VCaP (cell line): Measurements from ENCODE around the gene ARHGEF37.
"Not testable (repeated sequence)": the region's sequence is repeated elsewhere in the genome, so short reads cannot be mapped to it uniquely, and the experiment has no call there.

Source experiments
- H3K27ac ChIP-seq: fragments of 450-650 bp; 2 replicates; pipeline ENCODE4 v1.5.1; 2017
- CTCF ChIP-seq: fragments of 450-650 bp; conservative IDR thresholded peaks from 2 replicates; pipeline ENCODE4 v1.5.1; 2017; ENCODE audit warnings: mild to moderate bottlenecking, moderate library complexity

ARHGEF37 gene

DNA sequence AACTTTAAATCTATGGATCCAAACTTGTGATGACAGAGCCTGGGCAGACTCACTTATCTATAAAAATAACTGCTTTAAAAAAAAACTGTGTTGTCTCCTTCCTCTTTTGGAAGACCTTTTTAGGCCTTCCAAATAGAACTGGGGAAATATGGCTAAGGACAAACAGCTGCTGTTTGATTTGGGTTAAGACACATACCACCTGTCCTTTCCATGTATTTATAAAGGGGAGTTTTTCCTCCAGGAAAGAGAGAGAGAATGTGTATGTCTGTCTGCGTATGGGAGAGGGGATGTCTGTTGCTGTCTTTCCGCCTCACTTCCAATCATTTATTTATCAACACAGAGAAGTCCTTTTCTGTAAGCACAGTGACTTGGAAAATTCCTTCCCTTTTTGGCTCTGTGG, 2.8 kb downstream of the ARHGEF37 start:
- no peak for TF ChIP-seq CTCF
- H3K27ac ChIP-seq: peak overlapping the region; percentile 98

DNA sequence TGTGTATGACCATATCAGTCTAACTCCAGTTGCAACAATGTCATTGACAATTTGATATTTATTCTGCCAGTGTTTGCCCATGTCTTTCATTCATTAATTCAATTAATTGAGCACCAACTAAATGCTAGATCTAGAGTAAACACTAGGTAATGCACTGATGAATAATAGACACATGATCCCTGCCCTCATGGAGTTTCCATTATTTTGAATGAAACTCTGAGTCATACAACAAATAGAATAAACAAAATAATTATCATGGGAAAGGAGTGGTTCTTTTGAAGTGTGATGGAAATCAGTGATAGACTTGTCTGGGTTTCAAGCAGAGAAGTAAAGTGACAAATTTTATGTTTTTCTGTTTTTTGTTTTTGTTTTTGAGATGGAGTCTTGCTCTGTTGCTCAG, 4.6 kb downstream of the ARHGEF37 start:
- H3K27ac ChIP-seq: peak overlapping the region; percentile 56
- TF ChIP-seq CTCF: no peak

- TF ChIP-seq CTCF: no peak
- H3K27ac ChIP-seq: peak overlapping the region; percentile 56
Observed at GRCh38 chr5:149586708-149587318, 5.5 kb downstream of the ARHGEF37 start.

GRCh38 chr5:149588936-149589335, 7.6 kb downstream of the ARHGEF37 start:
- no peak overlapping the region; the same call in 1 of the 2 replicates for H3K27ac ChIP-seq
- TF ChIP-seq CTCF: no peak

- no peak for TF ChIP-seq CTCF
- H3K27ac ChIP-seq: no peak overlapping the region
Observed at GRCh38 chr5:149593370-149593769, 12.1 kb downstream of the ARHGEF37 start.

DNA sequence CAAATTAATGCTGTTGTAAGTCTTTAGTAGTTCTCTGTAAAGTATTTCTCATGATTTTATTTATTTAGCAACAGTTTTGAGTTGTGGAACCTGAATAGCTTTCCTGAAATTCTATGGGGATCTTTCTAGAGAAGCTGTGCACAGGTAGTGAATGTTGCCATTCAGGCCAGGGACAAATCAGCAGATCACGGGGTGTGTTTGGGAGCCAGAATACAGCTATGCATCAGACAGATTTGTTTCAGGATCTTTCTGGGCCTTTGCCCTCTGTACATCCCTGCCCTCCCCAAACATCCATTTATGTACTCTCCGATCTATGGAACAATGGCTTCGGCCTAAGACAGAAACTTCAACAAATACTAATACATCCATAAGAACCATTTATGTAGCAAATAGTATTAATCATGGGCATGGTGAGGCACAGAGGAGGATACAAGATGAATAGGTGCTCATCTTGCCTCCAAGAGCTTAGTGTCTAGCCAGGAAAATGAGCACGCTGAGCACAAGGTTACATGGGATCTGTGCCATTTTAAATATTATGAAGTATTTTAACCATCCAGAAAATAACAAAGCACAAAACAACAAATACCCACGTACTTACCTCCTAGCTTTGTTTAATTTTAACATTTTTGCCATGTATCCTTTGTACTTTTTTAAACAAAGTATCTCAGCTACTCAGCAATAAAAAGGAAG, 13.1 kb downstream of the ARHGEF37 start:
- no peak for TF ChIP-seq CTCF
- H3K27ac ChIP-seq: peak overlapping the region; percentile 3; the same call in 1 of the 2 replicates

DNA sequence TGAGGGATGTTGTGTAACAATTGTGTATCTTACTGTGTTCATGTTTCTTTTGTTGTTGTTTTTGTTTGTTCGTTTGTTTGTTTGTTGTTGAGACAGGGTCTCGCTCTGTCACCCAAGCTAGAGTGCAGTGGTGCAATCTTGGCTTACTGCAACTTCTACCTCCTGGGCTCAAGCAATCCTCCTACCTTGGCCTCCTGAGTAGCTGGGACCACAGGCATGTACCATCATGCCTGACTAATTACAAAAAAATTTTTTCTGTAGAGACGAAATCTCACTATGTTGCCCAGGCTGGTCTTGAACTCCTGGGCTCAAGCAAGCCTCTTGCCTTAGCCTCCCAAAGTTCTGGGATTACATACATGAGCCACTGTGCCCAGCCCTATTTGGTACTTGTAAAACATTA, 13.8 kb downstream of the ARHGEF37 start:
- not testable (repeated sequence) for H3K27ac ChIP-seq

DNA sequence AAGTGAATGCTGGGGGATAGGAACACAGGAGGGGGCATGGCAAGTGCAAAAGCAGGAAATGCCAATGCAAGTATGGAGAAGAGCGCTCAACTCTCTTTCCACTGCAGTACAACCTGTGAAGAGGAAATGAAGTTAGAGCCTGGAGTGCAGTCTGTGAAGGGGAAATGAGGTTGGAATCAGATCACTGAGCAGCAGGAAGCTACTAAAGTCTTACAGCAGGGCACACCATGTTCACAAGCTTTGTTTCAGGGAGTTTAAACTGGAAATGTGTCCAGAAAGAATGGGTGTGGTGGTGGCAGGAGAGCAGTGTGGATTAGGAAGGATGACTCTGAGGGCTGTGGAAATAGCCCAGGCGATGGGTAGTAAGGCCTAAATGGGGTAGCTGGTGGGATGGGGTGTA, 15.4 kb downstream of the ARHGEF37 start:
- peak overlapping the region; percentile 47 for H3K27ac ChIP-seq
- no peak for TF ChIP-seq CTCF
